Measurements from ENCODE around the gene ZNF420.
"Not testable (repeated sequence)": the region's sequence is repeated elsewhere in the genome, so short reads cannot be mapped to it uniquely, and the experiment has no call there.

Gene ZNF420

DNA sequence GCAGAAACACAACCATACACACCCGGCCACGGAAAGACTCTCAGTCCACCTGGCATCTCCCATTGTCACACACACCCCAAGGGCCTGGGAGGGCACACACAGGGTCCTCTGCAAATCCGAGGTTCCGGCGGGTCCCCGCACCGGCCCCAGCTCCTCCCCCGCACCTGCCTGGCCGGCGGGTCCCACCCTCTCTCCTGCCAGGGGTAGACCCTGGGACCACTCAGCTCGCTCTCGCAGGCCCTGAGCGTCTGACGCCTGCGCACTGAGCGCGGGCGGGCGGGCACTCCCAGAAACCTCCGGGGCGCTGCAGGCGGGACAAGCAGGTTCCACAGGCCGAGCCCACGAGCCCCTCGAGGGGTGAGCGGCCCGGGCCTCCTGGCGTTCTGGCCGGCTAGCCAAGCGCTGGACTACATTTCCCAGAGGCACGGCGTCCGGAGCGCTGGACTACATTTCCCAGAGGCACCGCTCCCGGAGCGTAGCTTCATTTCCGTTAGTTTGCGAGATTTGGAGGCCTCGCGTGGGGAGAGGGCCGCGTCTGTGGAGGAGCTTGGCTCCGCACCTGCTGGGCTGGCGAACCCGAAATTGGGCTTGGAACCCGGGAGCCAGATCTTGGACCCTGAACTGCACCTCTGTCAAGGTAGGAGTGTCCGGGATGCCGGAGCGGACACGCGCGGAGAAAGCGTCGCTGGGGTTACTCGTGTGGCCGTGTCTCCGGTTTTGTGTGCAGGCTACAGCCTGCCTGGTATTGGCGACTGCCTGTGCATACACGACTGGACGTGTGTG is at the start of gene ZNF420:
Gene ZNF420 (plus strand): TSS at position 500 of the 783 bp plus-strand sequence. CDS start 10,686 bp downstream, outside the sequence.
- Histone ChIP-seq H3K9me3 (ENCODE audit: insufficient read depth, low read depth, low read length) (peaks cover 37% of the 10 kb centered on the region), H3K27me3 (ENCODE audit: insufficient read depth, low read length) (no peaks in the 10 kb centered on the region), H3K36me3 (ENCODE audit: insufficient read depth, low read depth, low read length) (0 out of 2 replicates have a peak, but pooled peaks cover 4% of the 10 kb centered on the region), H3K9ac (ENCODE audit: low read depth, low read length) (peak within 1 kb of the TSS; percentile 93), H3K27ac (ENCODE audit: low read length) (no peak within 1 kb of the TSS), H3K4me3 (ENCODE audit: low read length) (peak within 1 kb of the TSS; percentile 100), H3K4me1 (ENCODE audit: insufficient read depth, low read length) (no peaks in the 10 kb centered on the region)

DNA sequence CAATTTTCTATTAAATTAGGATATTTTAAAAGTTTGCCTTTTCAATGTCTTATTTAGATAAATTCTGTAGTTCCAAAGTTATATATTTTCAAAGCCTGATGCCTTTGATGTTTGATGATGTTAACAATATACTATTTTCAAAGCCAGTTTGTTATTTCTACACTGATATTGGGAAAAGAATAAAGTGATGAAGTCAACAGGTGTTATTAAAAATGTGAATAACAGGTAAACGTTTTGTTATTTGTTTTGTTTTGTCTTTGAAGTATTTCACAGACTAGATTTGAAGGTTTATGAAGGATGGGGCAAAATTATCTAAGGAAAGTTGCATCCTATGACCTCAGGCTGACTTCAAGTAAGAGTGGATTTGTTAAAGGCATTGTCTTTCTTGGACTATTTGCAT is 33.1 kb upstream of the ZNF420 start:
- Histone ChIP-seq H3K27me3 (ENCODE audit: insufficient read depth, low read length) (no peaks in the 10 kb centered on the region), H3K36me3 (ENCODE audit: insufficient read depth, low read depth, low read length) (no peaks in the 10 kb centered on the region), H3K4me1 (ENCODE audit: insufficient read depth, low read length) (no peaks in the 10 kb centered on the region), H3K9ac (ENCODE audit: low read depth, low read length) (no peak overlapping the region), H3K9me3 (ENCODE audit: insufficient read depth, low read depth, low read length) (peaks cover 75% of the 10 kb centered on the region), H3K27ac (ENCODE audit: low read length) (no peak overlapping the region), H3K4me3 (ENCODE audit: low read length) (no peak overlapping the region; the same call in 1 of the 2 replicates)

DNA sequence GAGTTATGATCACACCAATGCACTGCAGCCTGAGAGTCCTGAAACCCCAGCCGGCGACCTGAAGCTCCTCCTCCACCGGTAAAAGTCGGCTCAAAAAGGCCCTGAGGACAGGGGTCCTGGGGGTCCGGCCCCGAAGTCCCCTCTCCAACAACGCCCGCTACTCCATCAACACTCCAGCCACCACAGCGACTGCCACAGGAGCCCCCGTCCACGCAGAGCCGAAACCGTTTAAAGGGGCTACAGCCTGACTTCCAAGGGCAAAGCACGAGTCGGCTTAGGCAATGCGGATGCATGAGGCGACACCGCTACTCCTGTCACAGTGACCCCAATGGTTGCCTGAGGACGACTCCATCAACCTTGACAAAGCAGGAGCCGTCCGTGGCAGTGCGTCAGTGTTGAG is 22.9 kb upstream of the ZNF420 start:
- Histone ChIP-seq H3K4me1 (ENCODE audit: insufficient read depth, low read length) (no peaks in the 10 kb centered on the region), H3K4me3 (ENCODE audit: low read length) (no peak overlapping the region), H3K9me3 (ENCODE audit: insufficient read depth, low read depth, low read length) (peaks cover 65% of the 10 kb centered on the region), H3K27me3 (ENCODE audit: insufficient read depth, low read length) (no peaks in the 10 kb centered on the region), H3K36me3 (ENCODE audit: insufficient read depth, low read depth, low read length) (no peaks in the 10 kb centered on the region), H3K9ac (ENCODE audit: low read depth, low read length) (no peak overlapping the region), H3K27ac (ENCODE audit: low read length) (no peak overlapping the region)

DNA sequence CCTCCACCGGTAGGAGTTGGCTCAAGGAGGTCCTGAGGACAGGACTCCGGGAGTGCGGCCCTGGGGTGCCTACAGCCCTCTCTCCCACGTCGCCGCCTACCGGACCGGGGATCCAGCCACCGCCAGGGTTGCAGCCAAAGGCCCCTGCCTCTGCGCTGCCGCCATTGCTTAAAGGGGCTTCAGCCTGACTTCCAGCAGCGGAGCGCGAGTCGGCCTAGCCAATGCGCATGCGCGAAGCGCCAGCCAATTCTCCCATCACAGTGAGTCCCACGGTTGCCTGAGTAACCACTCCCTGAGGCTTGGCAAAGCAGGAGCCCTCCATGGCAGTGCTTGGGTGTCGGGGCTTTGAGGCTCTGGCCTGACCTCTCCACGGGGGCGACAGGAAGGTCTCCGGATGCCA is 21.5 kb upstream of the ZNF420 start:
- no peaks in the 10 kb centered on the region for H3K36me3 ChIP-seq (ENCODE audit: insufficient read depth, low read depth, low read length)
- peaks cover 79% of the 10 kb centered on the region for H3K9me3 ChIP-seq (ENCODE audit: insufficient read depth, low read depth, low read length)
- H3K9ac ChIP-seq (ENCODE audit: low read depth, low read length), result no peak overlapping the region

DNA sequence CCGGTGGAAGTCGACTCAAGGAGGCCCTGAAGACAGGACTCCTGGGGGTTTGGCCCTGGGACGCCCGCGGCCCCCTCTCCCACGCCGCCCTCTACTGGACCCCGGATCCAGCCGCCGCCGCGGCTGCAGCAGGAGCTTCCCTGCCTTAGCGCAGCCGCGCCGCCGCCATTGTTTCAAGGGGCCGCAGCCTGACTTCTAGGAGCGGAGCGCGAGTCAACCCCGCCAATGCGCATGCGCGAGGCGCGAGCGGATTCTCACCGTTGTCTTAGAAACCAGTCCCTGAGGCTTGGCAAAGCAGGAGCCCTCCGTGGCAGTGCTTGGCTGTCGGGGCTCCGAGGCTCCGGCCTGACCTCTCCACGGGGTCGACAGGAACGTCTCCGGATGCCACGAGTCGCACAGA is 19.1 kb upstream of the ZNF420 start:
- Histone ChIP-seq H3K4me3 (ENCODE audit: low read length) (no peak overlapping the region), H3K4me1 (ENCODE audit: insufficient read depth, low read length) (no peaks in the 10 kb centered on the region), H3K9ac (ENCODE audit: low read depth, low read length) (no peak overlapping the region), H3K27ac (ENCODE audit: low read length) (no peak overlapping the region), H3K9me3 (ENCODE audit: insufficient read depth, low read depth, low read length) (peaks cover 94% of the 10 kb centered on the region), H3K27me3 (ENCODE audit: insufficient read depth, low read length) (no peaks in the 10 kb centered on the region), H3K36me3 (ENCODE audit: insufficient read depth, low read depth, low read length) (no peaks in the 10 kb centered on the region)

More for the DNA sequence above, 21.5 kb upstream of the ZNF420 start:
- no peaks in the 10 kb centered on the region for H3K4me1 ChIP-seq (ENCODE audit: insufficient read depth, low read length)
- H3K4me3 ChIP-seq (ENCODE audit: low read length), result no peak overlapping the region
- H3K27me3 ChIP-seq (ENCODE audit: insufficient read depth, low read length), result no peaks in the 10 kb centered on the region
- H3K27ac ChIP-seq (ENCODE audit: low read length), result no peak overlapping the region

DNA sequence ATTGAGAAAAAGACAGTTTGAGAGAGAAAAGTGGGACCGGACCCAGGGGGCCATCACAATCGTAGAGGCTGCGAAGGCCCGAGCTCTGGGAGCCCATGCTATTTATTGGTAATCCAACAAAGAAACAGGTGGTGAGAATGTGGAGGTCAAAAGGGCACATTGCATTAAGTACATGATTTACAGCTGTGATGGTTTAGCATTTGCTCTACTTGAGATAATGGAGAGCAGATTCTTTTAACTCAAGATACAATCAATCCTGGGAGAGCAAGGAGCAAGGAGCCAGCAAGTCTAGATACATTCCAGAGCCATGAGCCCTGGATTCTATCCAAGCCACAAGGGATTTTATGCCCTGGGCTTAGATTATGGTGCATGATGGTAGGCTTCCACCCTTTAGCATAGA is 13.3 kb upstream of the ZNF420 start:
- H3K9me3 ChIP-seq (ENCODE audit: insufficient read depth, low read depth, low read length), result peaks cover 89% of the 10 kb centered on the region
- not testable (repeated sequence) for H3K9ac ChIP-seq (ENCODE audit: low read depth, low read length); H3K27me3 ChIP-seq (ENCODE audit: insufficient read depth, low read length); H3K36me3 ChIP-seq (ENCODE audit: insufficient read depth, low read depth, low read length); H3K27ac ChIP-seq (ENCODE audit: low read length); H3K4me3 ChIP-seq (ENCODE audit: low read length); H3K4me1 ChIP-seq (ENCODE audit: insufficient read depth, low read length)

DNA sequence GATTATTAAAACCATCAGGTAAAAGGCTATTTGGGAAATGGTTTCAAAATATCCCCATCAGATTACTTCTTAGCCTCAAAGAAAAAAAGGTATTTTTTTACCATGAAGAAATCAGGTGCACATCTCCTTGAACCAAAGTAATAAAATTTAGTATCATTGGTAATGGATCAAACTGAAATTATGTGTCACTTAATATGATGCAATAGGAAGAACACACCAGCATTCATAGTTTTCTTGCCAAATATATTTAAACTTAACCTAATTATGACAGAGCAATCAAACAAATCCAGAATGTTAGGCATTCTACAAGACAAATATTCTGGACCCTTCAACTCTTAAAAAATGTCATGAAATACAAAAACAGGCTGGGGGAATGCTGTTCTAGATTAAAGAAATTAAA is 4.1 kb upstream of the ZNF420 start:
- peaks cover 51% of the 10 kb centered on the region for H3K9me3 ChIP-seq (ENCODE audit: insufficient read depth, low read depth, low read length)
- no peak overlapping the region for H3K27ac ChIP-seq (ENCODE audit: low read length)
- H3K4me1 ChIP-seq (ENCODE audit: insufficient read depth, low read length), result no peaks in the 10 kb centered on the region
- H3K9ac ChIP-seq (ENCODE audit: low read depth, low read length), result no peak overlapping the region
- no peak overlapping the region for H3K4me3 ChIP-seq (ENCODE audit: low read length)
- H3K36me3 ChIP-seq (ENCODE audit: insufficient read depth, low read depth, low read length), result no peaks in the 10 kb centered on the region
- H3K27me3 ChIP-seq (ENCODE audit: insufficient read depth, low read length), result no peaks in the 10 kb centered on the region

DNA sequence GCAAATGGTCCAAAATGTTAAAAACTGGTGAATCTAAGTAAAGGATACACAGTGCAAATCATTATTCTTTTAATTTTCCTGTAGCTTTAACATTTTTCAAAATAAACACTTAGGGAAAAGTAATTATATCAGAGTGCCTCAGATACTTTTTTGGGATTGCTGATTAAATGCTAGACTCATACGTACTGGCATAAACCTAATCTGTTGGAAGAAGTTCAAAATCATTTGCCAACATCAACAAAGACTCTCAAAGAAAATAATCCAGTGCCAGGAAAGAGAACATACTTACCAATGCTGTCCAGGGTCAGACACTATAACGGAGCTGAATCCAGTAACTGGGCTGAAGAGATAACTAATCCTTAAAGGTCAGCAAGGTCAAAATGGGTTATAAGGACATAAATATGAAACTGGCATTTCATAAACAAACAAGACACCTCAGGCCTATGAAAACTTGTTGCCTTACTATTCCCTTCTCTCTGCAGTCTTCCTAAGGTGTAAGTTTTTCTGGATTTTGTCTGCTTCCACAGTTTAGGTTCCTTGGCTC is 3.3 kb upstream of the ZNF420 start:
- Histone ChIP-seq H3K9ac (ENCODE audit: low read depth, low read length) (no peak overlapping the region), H3K9me3 (ENCODE audit: insufficient read depth, low read depth, low read length) (peaks cover 45% of the 10 kb centered on the region), H3K36me3 (ENCODE audit: insufficient read depth, low read depth, low read length) (no peaks in the 10 kb centered on the region), H3K4me3 (ENCODE audit: low read length) (no peak overlapping the region), H3K27me3 (ENCODE audit: insufficient read depth, low read length) (no peaks in the 10 kb centered on the region), H3K27ac (ENCODE audit: low read length) (no peak overlapping the region), H3K4me1 (ENCODE audit: insufficient read depth, low read length) (no peaks in the 10 kb centered on the region)

DNA sequence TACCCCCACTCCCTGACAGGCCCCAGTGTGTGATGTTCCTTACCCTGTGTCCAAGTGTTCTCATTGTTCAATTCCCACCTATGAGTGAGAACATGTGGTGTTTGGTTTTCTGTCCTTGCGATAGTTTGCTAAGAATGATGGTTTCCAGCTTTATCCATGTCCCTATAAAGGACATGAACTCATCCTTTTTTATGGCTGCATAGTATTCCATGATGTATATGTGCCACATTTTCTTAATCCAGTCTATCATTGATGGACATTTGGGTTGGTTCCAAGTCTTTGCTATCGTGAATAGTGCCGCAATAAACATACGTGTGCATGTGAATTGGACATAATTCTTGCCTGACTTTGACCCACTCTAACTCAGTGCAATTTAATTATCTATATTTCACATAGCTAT is 1.7 kb upstream of the ZNF420 start:
- H3K9me3 ChIP-seq (ENCODE audit: insufficient read depth, low read depth, low read length), result peaks cover 34% of the 10 kb centered on the region
- H3K27me3 ChIP-seq (ENCODE audit: insufficient read depth, low read length); H3K4me3 ChIP-seq (ENCODE audit: low read length); H3K9ac ChIP-seq (ENCODE audit: low read depth, low read length); H3K27ac ChIP-seq (ENCODE audit: low read length); H3K4me1 ChIP-seq (ENCODE audit: insufficient read depth, low read length); H3K36me3 ChIP-seq (ENCODE audit: insufficient read depth, low read depth, low read length): not testable (repeated sequence)

DNA sequence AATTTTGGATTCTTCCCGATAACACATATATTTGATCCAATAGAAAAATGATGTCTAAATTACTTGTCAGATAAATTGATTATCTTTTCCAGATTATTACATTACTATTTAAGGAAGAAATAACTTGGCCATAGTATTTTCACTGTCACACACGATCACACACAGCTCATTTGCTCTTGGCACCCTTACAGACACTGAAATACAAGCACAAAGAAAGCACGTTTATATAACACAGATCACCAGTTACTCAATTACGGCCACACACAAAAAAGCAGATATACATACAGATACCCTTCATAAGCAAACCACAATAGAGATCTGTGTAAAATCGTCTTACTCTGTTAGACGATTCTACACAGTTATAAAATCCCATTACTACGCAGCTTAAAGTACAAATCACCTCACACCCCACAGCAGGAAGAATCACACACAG is 716 bp upstream of the ZNF420 start:
- H3K4me3 ChIP-seq (ENCODE audit: low read length), result peak overlapping the region; percentile 100
- H3K9ac ChIP-seq (ENCODE audit: low read depth, low read length), result peak overlapping the region; percentile 93

DNA sequence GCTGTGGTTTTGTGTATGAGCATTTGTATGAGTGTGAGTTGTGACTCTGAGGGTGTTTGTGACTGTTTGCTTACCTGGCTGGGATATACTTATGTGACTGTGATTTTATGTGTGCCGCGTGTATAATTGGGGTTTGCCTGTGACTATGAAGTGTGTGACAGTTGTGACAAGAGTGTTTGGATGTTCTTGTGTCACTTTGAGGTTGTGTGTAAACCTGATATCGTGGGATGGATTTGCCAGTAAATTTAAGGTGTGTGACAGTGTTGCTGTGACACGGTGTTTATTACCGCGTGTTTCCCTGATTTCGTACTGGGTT is 442 bp downstream of the ZNF420 start:
- Histone ChIP-seq H3K4me3 (ENCODE audit: low read length) (peak overlapping the region; percentile 100), H3K9ac (ENCODE audit: low read depth, low read length) (peak overlapping the region; percentile 93), H3K27ac (ENCODE audit: low read length) (no peak overlapping the region), H3K4me1 (ENCODE audit: insufficient read depth, low read length) (no peaks in the 10 kb centered on the region), H3K27me3 (ENCODE audit: insufficient read depth, low read length) (no peaks in the 10 kb centered on the region), H3K36me3 (ENCODE audit: insufficient read depth, low read depth, low read length) (0 out of 2 replicates have a peak, but pooled peaks cover 4% of the 10 kb centered on the region), H3K9me3 (ENCODE audit: insufficient read depth, low read depth, low read length) (peaks cover 38% of the 10 kb centered on the region)

More for the DNA sequence above, 716 bp upstream of the ZNF420 start:
- Histone ChIP-seq H3K9me3 (ENCODE audit: insufficient read depth, low read depth, low read length) (peaks cover 37% of the 10 kb centered on the region), H3K4me1 (ENCODE audit: insufficient read depth, low read length) (no peaks in the 10 kb centered on the region), H3K27me3 (ENCODE audit: insufficient read depth, low read length) (no peaks in the 10 kb centered on the region), H3K27ac (ENCODE audit: low read length) (no peak overlapping the region), H3K36me3 (ENCODE audit: insufficient read depth, low read depth, low read length) (0 out of 2 replicates have a peak, but pooled peaks cover 4% of the 10 kb centered on the region)

DNA sequence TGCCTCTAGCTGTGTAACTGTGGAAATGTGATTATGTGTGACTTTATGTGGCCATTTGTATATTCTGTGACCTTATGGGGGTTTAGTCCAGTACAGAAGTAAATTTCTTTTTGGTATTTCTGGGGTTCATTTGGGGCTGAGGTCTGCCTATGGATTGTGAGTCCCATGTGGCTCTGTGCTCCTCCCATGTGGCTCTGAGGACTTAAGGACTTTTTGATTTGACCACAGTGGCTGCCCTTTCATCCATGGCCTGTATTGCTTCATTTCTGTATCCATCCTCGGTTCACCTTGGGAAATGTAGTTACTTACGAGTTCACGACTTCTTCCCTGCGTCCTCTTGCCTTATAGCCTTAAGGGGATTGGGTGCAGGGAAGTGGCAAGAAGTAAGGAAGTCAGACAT is 1.0 kb downstream of the ZNF420 start:
- Histone ChIP-seq H3K4me1 (ENCODE audit: insufficient read depth, low read length) (no peaks in the 10 kb centered on the region), H3K4me3 (ENCODE audit: low read length) (peak overlapping the region; percentile 100), H3K9me3 (ENCODE audit: insufficient read depth, low read depth, low read length) (peaks cover 37% of the 10 kb centered on the region), H3K9ac (ENCODE audit: low read depth, low read length) (peak overlapping the region; percentile 93; the same call in 1 of the 2 replicates), H3K36me3 (ENCODE audit: insufficient read depth, low read depth, low read length) (0 out of 2 replicates have a peak, but pooled peaks cover 4% of the 10 kb centered on the region), H3K27ac (ENCODE audit: low read length) (no peak overlapping the region), H3K27me3 (ENCODE audit: insufficient read depth, low read length) (no peaks in the 10 kb centered on the region)

Measured in iPS-20b (cell line).